Esophagus muscularis mucosa (tissue), 3 donors: ENCODE measurements around the gene PLS1.

Experiments
- POLR2A ChIP-seq: fragments of 450-650 bp; IDR thresholded peaks from one replicate; pipeline ENCODE4 v1.6.1; 2017; ENCODE audit warnings: antibody characterized with exemption, moderate library complexity, mild to moderate bottlenecking, low read depth
- POLR2AphosphoS5 ChIP-seq, 2 donors: sonication (generic); formaldehyde crosslinking; IDR thresholded peaks; one replicate each; pipeline ENCODE4 v1.6.1; 2017; ENCODE audit warnings: antibody characterized with exemption in 2 of 2
- TF ChIP-seq, protein P1 (sequence below), 3 experiments: fragments of 200-600 bp in 2 of 3; fragments of 450-650 bp in 1 of 3; sonication (generic) in 2 of 3; IDR thresholded peaks; one replicate each; pipeline ENCODE4 v1.5.1; 2017 to 2019; ENCODE audit warnings: antibody characterized with exemption in 3 of 3, mild to moderate bottlenecking in 2 of 3, moderate library complexity in 1 of 3

GRCh38 chr3:142709207-142709606 lies 113.0 kb downstream of the PLS1 start:
- TF ChIP-seq, protein P1, sequence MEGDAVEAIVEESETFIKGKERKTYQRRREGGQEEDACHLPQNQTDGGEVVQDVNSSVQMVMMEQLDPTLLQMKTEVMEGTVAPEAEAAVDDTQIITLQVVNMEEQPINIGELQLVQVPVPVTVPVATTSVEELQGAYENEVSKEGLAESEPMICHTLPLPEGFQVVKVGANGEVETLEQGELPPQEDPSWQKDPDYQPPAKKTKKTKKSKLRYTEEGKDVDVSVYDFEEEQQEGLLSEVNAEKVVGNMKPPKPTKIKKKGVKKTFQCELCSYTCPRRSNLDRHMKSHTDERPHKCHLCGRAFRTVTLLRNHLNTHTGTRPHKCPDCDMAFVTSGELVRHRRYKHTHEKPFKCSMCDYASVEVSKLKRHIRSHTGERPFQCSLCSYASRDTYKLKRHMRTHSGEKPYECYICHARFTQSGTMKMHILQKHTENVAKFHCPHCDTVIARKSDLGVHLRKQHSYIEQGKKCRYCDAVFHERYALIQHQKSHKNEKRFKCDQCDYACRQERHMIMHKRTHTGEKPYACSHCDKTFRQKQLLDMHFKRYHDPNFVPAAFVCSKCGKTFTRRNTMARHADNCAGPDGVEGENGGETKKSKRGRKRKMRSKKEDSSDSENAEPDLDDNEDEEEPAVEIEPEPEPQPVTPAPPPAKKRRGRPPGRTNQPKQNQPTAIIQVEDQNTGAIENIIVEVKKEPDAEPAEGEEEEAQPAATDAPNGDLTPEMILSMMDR (IDR thresholded peaks at IDR 0.05), result no peak
- TF ChIP-seq POLR2A (no peak), POLR2AphosphoS5 (IDR thresholded peaks at IDR 0.05) (no peak)
